Epidermal melanocyte (primary cell): Measurements from ENCODE around the gene IL7R.

ENCODE experiments used
- DNase-seq: peaks from one replicate; pipeline ENCODE4 v3.0.0; 2011; ENCODE audit warnings: low spot score; ENCODE audit not compliant: insufficient read length

The IL7R gene

DNA sequence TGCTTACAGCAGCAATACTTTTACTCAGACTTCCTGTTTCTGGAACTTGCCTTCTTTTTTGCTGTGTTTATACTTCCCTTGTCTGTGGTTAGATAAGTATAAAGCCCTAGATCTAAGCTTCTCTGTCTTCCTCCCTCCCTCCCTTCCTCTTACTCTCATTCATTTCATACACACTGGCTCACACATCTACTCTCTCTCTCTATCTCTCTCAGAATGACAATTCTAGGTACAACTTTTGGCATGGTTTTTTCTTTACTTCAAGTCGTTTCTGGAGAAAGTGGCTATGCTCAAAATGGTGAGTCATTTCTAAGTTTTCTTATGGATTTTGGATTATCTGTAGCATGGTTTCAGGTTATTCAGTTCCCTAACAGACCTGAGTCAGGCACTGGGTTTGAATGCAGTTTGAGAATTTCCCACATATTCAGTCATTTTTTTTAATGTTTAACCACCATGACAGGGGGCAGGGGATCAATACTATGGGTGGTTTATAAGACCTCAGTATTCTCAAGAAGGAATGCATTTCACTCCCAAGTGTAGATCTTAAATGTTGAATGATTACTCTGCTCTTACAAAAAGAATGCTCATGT, at the start of gene IL7R:
Gene IL7R (plus strand): TSS at position 127 of the 587 bp plus-strand sequence. CDS start 87 bp downstream, at position 214.
- DNase-seq, result no peak

- no peak for DNase-seq
These were observed 46.1 kb upstream of the IL7R start for GRCh38 chr5:35810601-35811000.

GRCh38 chr5:35811108-35811741, 45.5 kb upstream of the IL7R start:
- DNase-seq, result no peak

- DNase-seq, result no peak
These were observed 43.2 kb upstream of the IL7R start for GRCh38 chr5:35813521-35813920.

DNA sequence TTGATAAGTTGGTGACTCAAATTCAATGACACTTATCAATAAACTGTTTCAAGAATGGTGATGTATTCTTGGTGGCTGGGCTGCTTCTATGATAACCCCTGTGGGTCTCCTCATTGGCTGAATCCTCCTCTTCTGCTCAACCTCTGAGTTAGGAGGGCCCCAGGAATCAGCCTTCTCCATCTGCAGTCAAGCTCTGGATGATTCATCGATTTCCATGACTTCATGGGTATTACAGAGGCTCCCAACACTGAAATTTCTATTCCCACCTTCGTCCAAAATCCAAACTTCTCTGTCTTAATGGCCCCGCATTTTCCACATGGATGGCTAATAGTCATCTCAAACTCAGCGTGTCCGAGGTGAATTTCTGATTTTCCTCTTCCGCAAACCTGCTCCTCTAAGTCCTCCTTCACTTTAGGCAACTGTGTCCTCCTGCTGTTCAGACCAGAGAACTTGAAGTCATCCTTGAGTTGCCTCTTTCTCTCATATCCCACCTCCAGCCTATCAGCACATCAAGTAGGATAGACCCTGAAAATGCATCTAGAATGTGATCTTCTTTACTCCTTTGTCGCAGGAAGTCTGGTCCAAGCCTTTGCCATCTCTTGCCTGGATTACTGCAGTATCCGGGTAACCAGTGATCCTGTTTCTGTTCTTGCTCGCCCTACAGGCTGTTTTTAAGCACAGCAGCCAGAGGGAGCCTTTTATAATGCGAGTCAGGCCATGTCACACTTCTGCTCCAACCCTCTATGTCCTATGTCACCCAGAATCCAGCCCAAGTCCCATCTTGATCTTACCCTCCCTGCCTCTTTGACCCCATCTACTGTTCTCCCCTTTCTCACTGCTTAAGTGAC, 41.4 kb upstream of the IL7R start:
- no peak for DNase-seq

DNA sequence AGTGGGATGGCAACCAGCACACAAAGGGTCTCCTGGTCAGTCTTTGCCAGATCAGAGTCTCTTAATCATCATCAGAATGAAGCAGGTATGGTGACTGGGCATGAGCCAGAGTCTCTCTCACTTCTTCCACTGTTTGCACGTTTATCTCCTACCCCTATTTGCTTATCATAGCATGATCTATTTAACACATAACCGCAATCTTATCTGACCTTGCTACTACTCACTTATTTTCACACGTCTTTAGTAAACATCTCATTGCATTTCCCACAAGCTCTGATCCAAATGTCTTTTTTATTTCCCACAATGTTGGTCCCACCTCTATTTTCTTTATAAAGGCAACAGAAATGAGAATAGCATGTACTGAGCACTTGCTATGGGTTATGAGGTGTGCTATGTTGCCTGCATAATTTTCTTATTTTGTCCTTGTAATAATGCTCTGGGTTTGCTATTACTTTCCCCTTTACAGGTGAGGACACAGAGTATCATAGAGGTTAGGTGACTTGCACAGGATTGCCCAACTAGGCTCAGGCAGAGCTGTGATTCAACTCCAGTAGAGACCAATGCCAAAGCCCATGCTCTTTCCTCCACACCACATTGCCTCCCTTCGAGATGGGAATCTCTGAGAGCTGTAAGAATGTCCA, 39.7 kb upstream of the IL7R start:
- DNase-seq, result no peak

- no peak for DNase-seq
These were observed 37.7 kb upstream of the IL7R start for GRCh38 chr5:35819026-35819425.

DNA sequence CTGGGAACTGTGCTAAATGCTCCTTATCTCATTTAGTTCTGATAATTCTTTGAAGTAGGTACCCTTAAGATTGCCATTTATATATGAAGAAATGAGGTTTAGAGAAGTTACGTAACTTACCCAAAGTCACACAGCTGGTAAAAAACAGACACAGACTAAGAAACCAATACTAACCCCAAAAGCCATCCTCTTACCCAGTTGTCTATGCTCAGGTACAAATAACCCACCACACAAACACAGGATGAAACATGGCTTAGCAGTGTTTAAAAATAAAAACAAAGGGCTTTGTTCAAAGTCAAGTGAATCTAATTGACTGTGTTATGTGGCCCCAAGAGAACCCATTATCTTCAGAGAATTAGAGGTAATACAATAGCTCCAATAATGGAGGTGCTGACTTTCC, 37.0 kb upstream of the IL7R start:
- DNase-seq, result no peak

DNA sequence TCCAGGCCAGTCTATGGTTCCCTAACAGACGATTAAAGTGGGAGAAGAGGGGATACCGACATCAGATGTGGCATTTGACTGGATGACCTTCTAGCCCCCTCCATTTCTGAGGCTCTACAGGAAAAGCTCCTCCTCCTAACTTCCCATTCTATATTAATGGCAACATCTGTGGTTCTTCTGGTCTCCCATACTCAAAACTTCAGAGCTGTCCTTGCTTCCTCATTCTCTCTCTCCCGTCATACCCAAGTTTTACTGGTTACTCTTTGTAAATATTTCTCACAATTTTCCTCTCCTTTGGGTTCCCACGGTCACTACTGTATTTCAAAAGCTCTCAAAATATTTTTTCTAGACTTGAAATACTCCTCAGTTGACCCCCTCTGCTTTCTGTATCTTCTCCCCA, 36.0 kb upstream of the IL7R start:
- no peak for DNase-seq

DNA sequence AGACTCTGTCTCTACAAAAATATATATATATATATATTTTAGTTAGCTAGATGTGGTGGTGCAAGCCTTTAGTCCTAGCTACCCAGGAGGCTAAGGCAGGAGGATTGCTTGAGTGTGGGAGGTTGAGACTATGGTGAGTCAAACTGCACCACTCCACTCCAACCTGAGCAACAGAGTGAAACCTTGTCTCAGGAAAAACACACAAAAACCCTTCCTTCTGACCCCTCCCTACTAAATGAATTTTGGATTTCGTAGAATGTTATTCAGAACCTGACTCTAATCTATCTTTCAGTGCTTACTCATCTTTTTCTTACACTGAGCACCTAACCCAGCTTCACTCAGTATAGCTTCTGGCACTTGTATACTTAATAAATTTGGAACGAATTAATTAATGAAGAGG, 35.2 kb upstream of the IL7R start:
- no peak for DNase-seq

DNA sequence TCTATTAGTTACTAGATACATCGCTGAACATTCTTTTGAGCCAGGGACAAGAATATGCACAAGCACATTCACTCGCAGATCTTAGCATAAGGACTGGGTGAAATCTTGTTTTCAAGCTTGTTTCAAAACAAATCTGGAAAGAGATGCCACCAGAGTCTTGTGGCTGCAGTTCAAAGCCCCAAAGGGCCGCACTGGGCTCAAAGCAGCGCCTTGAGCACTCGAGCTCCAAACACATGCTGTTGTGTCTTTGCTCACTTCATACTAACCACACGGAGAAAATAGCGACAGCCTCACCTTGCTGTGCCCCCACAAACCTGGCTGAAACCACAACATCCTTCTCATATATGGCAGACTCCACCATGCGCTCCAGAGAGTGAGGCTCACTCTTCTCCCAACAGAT, 34.2 kb upstream of the IL7R start:
- DNase-seq, result no peak

DNA sequence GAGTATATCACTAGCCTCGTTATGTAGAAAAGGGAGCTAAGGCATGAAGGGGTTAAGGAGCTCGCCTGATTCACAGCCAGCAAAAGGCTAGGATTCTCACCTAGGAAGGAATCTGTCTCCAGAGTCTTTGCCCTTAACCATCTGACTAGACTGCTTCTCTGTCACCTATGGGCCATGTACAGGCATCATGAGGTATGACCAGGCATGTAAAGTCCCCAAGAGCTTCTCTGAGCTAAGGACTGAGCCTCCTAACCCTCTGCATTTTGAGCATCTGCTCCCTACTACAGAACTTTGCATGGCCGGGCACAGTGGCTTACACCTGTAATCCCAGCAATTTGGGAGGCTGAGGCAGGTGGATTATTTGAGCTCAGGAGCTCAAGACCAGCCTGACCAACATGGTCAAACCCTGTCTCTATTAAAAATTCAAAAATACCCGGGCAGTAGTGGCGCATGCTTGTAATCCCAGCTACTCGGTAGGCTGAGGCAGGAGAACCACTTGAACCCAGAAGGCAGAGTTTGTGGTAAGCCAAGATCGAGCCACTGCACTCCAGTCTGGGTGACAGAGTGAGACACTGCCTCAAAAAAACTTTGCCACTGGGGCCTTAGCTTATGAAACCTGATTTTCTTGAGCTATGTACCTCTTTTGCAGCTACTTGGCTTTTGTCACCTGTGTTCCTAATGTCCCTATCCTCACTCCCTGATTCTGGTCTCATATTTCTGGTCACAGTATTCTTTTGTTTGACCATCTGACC, 33.2 kb upstream of the IL7R start:
- DNase-seq, result no peak

DNA sequence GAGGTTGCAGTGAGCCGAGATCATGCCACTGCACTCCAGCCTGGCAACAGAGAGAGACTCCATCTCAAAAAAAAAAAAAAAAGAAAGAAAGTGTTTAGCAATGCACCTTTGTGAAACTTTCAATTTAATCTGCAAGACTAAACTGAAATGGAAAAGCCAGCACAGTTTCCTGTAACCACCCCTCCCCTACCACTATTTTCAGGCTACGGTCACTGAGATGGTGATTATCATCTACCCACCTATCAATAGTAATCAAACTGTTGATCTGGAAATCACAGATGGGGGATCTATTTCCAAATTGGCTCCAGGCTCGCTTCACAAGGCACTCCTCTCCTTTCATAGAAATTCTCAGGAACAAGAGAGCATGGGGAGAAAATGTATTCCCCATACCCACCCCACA, 30.6 kb upstream of the IL7R start:
- no peak for DNase-seq

DNA sequence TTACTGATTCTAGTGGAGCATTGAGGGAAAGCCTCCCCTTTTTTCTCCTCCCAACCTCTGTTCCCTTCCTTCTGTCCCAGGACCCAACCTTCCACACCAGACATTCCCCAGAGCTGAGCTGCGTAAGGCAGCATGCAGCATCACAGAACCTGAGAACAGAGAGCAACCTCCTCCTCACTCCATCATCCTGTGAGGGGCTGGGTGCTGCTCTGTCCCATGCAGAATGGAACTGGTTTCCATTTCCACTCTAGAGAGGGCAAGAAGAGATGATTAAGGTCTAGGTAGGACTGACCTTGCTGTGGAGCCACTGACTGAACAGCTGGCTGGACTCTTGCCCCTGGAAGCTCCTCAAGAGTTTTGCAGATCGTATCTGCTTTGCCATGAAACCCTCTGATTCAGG, 30.1 kb upstream of the IL7R start:
- DNase-seq, result no peak

- DNase-seq, result no peak
These were observed 28.6 kb upstream of the IL7R start for GRCh38 chr5:35828082-35828598.

DNA sequence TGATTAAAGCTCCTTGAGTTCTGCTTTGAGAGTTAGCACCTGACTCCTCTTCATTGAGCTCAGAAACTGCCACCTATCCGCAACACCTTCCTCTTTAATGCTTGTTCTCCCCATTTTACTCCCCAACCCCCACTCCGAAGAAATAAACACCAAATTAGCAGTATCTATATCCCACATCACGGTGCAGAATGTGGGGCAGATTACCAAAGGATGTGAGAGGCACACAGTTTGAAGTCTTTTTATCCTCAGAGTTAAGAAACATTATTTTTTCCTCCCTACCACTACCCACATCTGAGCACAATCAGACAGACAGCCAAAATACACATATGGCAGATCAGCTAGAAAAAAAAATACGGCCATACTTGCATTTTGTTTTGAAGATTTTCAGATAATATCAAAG, 26.1 kb upstream of the IL7R start:
- no peak for DNase-seq

GRCh38 chr5:35832762-35833161, 23.9 kb upstream of the IL7R start:
- DNase-seq, result no peak

DNA sequence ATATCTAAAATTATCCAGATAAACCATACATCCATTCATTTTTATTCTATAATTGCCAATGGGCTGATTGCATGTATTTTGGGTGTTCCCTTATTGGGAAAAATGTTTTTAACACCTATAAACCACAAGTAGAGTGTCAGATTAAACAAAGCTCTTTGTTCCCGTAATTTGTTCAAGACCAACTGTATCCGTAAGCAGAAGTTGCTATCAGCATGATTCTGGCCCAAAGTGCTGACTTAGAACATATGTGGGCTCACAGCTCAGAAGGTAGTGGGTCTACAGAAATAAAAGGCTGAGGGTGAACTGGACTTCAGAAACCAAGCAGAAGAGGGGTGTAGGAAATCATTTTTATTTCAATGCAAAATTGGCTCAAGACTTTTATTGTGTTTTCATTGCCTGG, 23.5 kb upstream of the IL7R start:
- DNase-seq, result no peak

- no peak for DNase-seq
These were observed 20.6 kb upstream of the IL7R start for GRCh38 chr5:35835796-35836742.
